HEK293T (cell line): ENCODE data around the gene ZNF101.

ENCODE experiments used
- CTCF ChIA-PET: fragments of 350-600 bp; formaldehyde crosslinking; extraction: SDS; loops from one replicate; lab custom pipeline; 2021; ENCODE audit warnings: antibody characterized with exemption, inconsistent platforms; lab: Yijun Ruan, JAX
- POLR2A ChIA-PET: fragments of 350-600 bp; formaldehyde crosslinking; extraction: SDS; loops from one replicate; lab custom pipeline; 2020; ENCODE audit warnings: antibody characterized with exemption, inconsistent platforms; lab: Yijun Ruan, JAX
- DNase-seq: peaks from one replicate; pipeline ENCODE4 v3.0.0; 2012; ENCODE audit warnings: mixed read lengths; ENCODE audit errors: extremely low spot score
- ARNT ChIP-seq: fragments of 450-650 bp; IDR thresholded peaks from 2 replicates; pipeline ENCODE4 v1.6.1; 2017; ENCODE audit warnings: mild to moderate bottlenecking
- BHLHE40 ChIP-seq: fragments of 450-650 bp; IDR thresholded peaks from 2 replicates; pipeline ENCODE4 v1.6.1; 2016; ENCODE audit warnings: mild to moderate bottlenecking, moderate library complexity, borderline replicate concordance
- CTBP1 ChIP-seq: fragments of 450-650 bp; IDR thresholded peaks from 2 replicates; pipeline ENCODE4 v1.6.1; 2016; ENCODE audit warnings: borderline replicate concordance
- ELF4 ChIP-seq: fragments of 450-650 bp; IDR thresholded peaks from 2 replicates; pipeline ENCODE4 v1.6.1; 2017; ENCODE audit warnings: antibody characterized with exemption
- FOXA1 ChIP-seq: fragments of 450-650 bp; IDR thresholded peaks from 2 replicates; pipeline ENCODE4 v1.6.1; 2016; ENCODE audit warnings: mild to moderate bottlenecking
- FOXK2 ChIP-seq: fragments of 450-650 bp; IDR thresholded peaks from 2 replicates; pipeline ENCODE4 v1.6.1; 2016; ENCODE audit warnings: mild to moderate bottlenecking
- FOXM1 ChIP-seq: fragments of 450-650 bp; IDR thresholded peaks from 2 replicates; pipeline ENCODE4 v1.6.1; 2017; ENCODE audit warnings: mild to moderate bottlenecking, borderline replicate concordance
- HDGF ChIP-seq: fragments of 450-650 bp; IDR thresholded peaks from 2 replicates; pipeline ENCODE4 v1.6.1; 2017; ENCODE audit warnings: antibody characterized with exemption, borderline replicate concordance
- L3MBTL2 ChIP-seq: fragments of 450-650 bp; conservative IDR thresholded peaks from 2 replicates; pipeline ENCODE4 v1.6.1; 2016; ENCODE audit warnings: mild to moderate bottlenecking
- LEF1 ChIP-seq: fragments of 450-650 bp; IDR thresholded peaks from 2 replicates; pipeline ENCODE4 v1.6.1; 2017; ENCODE audit warnings: mild to moderate bottlenecking, borderline replicate concordance
- NFRKB ChIP-seq: fragments of 450-650 bp; IDR thresholded peaks from 2 replicates; pipeline ENCODE4 v1.6.1; 2016; ENCODE audit warnings: mild to moderate bottlenecking, moderate library complexity
- PKNOX1 ChIP-seq: fragments of 450-650 bp; IDR thresholded peaks from 2 replicates; pipeline ENCODE4 v1.6.1; 2016
- SP1 ChIP-seq: fragments of 450-650 bp; IDR thresholded peaks from 2 replicates; pipeline ENCODE4 v1.6.1; 2017
- SUZ12 ChIP-seq: fragments of 450-650 bp; IDR thresholded peaks from 2 replicates; pipeline ENCODE4 v1.6.1; 2016; ENCODE audit warnings: mild to moderate bottlenecking
- TARDBP ChIP-seq: fragments of 450-650 bp; IDR thresholded peaks from 2 replicates; pipeline ENCODE4 v1.6.1; 2016
- ZNF384 ChIP-seq: fragments of 450-650 bp; IDR thresholded peaks from 2 replicates; pipeline ENCODE4 v1.6.1; 2016

ZNF101 gene

GRCh38 chr19:19668230-19669012 lies at the start of gene ZNF101:
Gene ZNF101, plus strand, starts transcription at chr19:19668839. Its CDS starts 125 bp downstream, at chr19:19668964.
- DNase-seq: peak; percentile 89
- ChIA-PET POLR2A (interaction anchor here (0.7 to 2.7 kb wide), 3 partner anchors 64 to 1660 kb away, joined by 3 to 13 read pairs (median 3); partner anchors contain the start of gene ZNF14), CTCF (no interaction called here)
- TF ChIP-seq FOXK2 (no peak), CTBP1 (no peak), FOXM1 (no peak), BHLHE40 (no peak), TARDBP (no peak), SUZ12 (no peak), PKNOX1 (peak; percentile 98), NFRKB (no peak), L3MBTL2 (peak; percentile 77), HDGF (no peak), FOXA1 (no peak), LEF1 (no peak), ZNF384 (no peak), SP1 (no peak), ELF4 (0 out of 2 replicates have a peak, but pooled peaks have one; percentile 27), ARNT (no peak)

- no peak for DNase-seq
- CTCF ChIA-PET: interaction anchor here (0.7 kb wide), 1 partner anchor 43 kb away, joined by 5 read pairs; no protein-coding TSS in a partner anchor
- TF ChIP-seq FOXK2 (no peak), ARNT (no peak), FOXM1 (no peak), HDGF (no peak), BHLHE40 (no peak), LEF1 (no peak), CTBP1 (no peak), PKNOX1 (no peak), L3MBTL2 (no peak), SUZ12 (no peak), FOXA1 (no peak), TARDBP (no peak), NFRKB (no peak), ZNF384 (no peak), ELF4 (no peak), SP1 (no peak)
- POLR2A ChIA-PET: no interaction called here
Observed at GRCh38 chr19:19619181-19619848, 49.3 kb upstream of the ZNF101 start.

GRCh38 chr19:19619849-19620210 lies 48.8 kb upstream of the ZNF101 start:
- TF ChIP-seq L3MBTL2 (no peak), NFRKB (no peak), SUZ12 (no peak), ELF4 (no peak), ZNF384 (no peak), BHLHE40 (no peak), LEF1 (no peak), CTBP1 (no peak), HDGF (no peak), PKNOX1 (no peak), TARDBP (no peak), FOXK2 (no peak), SP1 (no peak), FOXA1 (no peak), ARNT (no peak), FOXM1 (no peak)
- ChIA-PET POLR2A (no interaction called here), CTCF (interaction anchor here (0.7 kb wide), 1 partner anchor 44 kb away, joined by 5 read pairs; no protein-coding TSS in a partner anchor)
- no peak for DNase-seq

GRCh38 chr19:19623383-19623782 lies 45.3 kb upstream of the ZNF101 start:
- no peak for TF ChIP-seq FOXK2
- no peak for TF ChIP-seq L3MBTL2
- TF ChIP-seq SP1: no peak
- no peak for TF ChIP-seq FOXM1
- no peak for TF ChIP-seq LEF1
- no peak for TF ChIP-seq HDGF
- no peak for TF ChIP-seq PKNOX1
- no peak for TF ChIP-seq BHLHE40
- no peak for TF ChIP-seq TARDBP
- no peak for TF ChIP-seq SUZ12
- TF ChIP-seq FOXA1: no peak
- no peak for TF ChIP-seq CTBP1
- no peak for DNase-seq
- CTCF ChIA-PET: no interaction called here
- POLR2A ChIA-PET: no interaction called here

- POLR2A ChIA-PET: no interaction called here
Observed at GRCh38 chr19:19624032-19624570, 44.5 kb upstream of the ZNF101 start.

More at GRCh38 chr19:19624032-19624570, 44.5 kb upstream of the ZNF101 start:
- DNase-seq: no peak
- CTCF ChIA-PET: no interaction called here
- TF ChIP-seq FOXA1 (no peak), ELF4 (no peak), BHLHE40 (no peak), SP1 (no peak)
